ENCODE results near the gene ABHD16A. TPM values are rescaled to one million over a fixed set of nuclear protein-coding genes. Genes with fewer than 3 reads are reported as not detected.
A peak's percentile ranks its signal among the peaks of the same experiment; 100 is the strongest.

Gene ABHD16A
- total RNA-seq, 1 donor from 2014 or later, result 21.3 TPM

DNA sequence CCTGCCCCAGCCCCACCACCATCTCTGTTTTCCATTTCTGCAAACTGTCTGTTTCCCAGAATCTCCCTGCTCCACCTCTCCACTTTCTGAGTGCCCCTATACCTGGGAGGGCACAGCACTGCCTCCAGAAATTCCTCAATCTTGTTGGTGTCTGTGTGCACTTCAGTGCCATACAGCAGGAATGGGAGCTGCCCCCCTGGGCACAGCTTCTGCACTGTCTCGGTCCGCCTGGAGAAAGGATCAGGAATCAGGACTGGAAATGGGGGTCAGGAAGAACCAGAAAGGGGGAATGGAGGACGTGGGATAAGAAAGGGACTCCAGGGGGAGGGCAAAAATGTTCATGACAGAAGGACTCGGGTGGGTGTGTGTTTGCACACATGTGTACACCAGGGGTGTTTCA is 30.6 kb upstream of the ABHD16A start:
- Histone ChIP-seq H3K9ac (no peak overlapping the region), H3K4me2 (no peak overlapping the region)
- peaks cover 61% of the 10 kb centered on the region for H3K4me1 Mint-ChIP-seq

DNA sequence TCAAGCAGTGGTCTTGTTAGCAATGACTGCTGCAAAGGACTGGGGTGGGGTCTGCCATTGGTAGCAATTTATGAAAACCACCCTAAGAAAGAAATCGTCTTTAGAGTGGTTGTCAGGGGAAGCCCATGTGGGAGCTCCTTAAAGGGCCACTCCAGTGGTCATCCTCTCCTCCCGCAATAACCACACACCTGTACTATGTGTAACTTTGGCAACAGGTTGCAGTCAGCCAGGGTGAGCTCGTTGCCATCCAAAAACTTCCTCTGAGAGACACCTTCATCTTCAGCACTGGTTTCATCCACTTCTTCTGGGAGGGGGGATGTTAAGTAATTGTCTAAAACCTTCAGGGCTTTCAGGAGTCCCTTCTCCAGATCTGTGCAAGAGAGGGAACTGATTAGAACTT is 28.9 kb upstream of the ABHD16A start:
- H3K27ac Mint-ChIP-seq, result no peak overlapping the region
- TF ChIP-seq, protein P1, sequence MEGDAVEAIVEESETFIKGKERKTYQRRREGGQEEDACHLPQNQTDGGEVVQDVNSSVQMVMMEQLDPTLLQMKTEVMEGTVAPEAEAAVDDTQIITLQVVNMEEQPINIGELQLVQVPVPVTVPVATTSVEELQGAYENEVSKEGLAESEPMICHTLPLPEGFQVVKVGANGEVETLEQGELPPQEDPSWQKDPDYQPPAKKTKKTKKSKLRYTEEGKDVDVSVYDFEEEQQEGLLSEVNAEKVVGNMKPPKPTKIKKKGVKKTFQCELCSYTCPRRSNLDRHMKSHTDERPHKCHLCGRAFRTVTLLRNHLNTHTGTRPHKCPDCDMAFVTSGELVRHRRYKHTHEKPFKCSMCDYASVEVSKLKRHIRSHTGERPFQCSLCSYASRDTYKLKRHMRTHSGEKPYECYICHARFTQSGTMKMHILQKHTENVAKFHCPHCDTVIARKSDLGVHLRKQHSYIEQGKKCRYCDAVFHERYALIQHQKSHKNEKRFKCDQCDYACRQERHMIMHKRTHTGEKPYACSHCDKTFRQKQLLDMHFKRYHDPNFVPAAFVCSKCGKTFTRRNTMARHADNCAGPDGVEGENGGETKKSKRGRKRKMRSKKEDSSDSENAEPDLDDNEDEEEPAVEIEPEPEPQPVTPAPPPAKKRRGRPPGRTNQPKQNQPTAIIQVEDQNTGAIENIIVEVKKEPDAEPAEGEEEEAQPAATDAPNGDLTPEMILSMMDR (IDR thresholded peaks at IDR 0.05), result no peak
- no peak for TF ChIP-seq EZH2phosphoT487 (IDR thresholded peaks at IDR 0.05)
- TF ChIP-seq EZH2 (IDR thresholded peaks at IDR 0.05), result no peak
- peak overlapping the region; percentile 41 for H3K4me3 Mint-ChIP-seq
- peaks cover 5% of the 10 kb centered on the region for H3K36me3 ChIP-seq
- no peak overlapping the region for H3K9ac ChIP-seq
- peaks cover 54% of the 10 kb centered on the region for H3K79me2 ChIP-seq (ENCODE audit: low read depth)
- peaks cover 63% of the 10 kb centered on the region for H3F3A ChIP-seq (ENCODE audit: low read depth)
- H3K27me3 Mint-ChIP-seq (ENCODE audit: insufficient read depth, low read depth), result peaks cover 5% of the 10 kb centered on the region
- peaks cover 17% of the 10 kb centered on the region for H3K4me1 ChIP-seq
- H3K4me2 ChIP-seq, result no peak overlapping the region
- peaks cover 39% of the 10 kb centered on the region for H4K20me1 ChIP-seq (ENCODE audit: low read depth)
- H3K9me3 Mint-ChIP-seq, result no peaks in the 10 kb centered on the region
- no peak overlapping the region for H2AFZ ChIP-seq (replicated peaks)
- H3K4me3 ChIP-seq, result no peak overlapping the region
- H3K27ac ChIP-seq, result no peak overlapping the region
- H3K4me1 Mint-ChIP-seq, result peaks cover 52% of the 10 kb centered on the region
- no peaks in the 10 kb centered on the region for H3K9me3 ChIP-seq (ENCODE audit: low read depth)
- no peak for DNase-seq (ENCODE audit: low spot score)
- H3K27me3 ChIP-seq, result no peaks in the 10 kb centered on the region
- peaks cover 34% of the 10 kb centered on the region for H3K36me3 Mint-ChIP-seq

More for the DNA sequence above, 30.6 kb upstream of the ABHD16A start:
- no peak overlapping the region for H3K27ac ChIP-seq
- peaks cover 29% of the 10 kb centered on the region for H3K4me1 ChIP-seq
- peaks cover 26% of the 10 kb centered on the region for H4K20me1 ChIP-seq (ENCODE audit: low read depth)
- Mint-ChIP-seq H3K36me3 (peaks cover 24% of the 10 kb centered on the region), H3K27ac (no peak overlapping the region), H3K27me3 (ENCODE audit: insufficient read depth, low read depth) (no peaks in the 10 kb centered on the region), H3K4me3 (peak overlapping the region; percentile 94), H3K9me3 (no peaks in the 10 kb centered on the region)
- no peaks in the 10 kb centered on the region for H3K27me3 ChIP-seq
- no peaks in the 10 kb centered on the region for H3K9me3 ChIP-seq (ENCODE audit: low read depth)
- no peak overlapping the region for H3K4me3 ChIP-seq
- TF ChIP-seq EZH2phosphoT487 (IDR thresholded peaks at IDR 0.05), result no peak
- TF ChIP-seq, protein P1 (IDR thresholded peaks at IDR 0.05), result no peak
- no peak for TF ChIP-seq EZH2 (IDR thresholded peaks at IDR 0.05)
- no peak overlapping the region for H2AFZ ChIP-seq (replicated peaks)
- peaks cover 77% of the 10 kb centered on the region for H3F3A ChIP-seq (ENCODE audit: low read depth)
- DNase-seq (ENCODE audit: low spot score), result no peak
- peaks cover 42% of the 10 kb centered on the region for H3K79me2 ChIP-seq (ENCODE audit: low read depth)
- H3K36me3 ChIP-seq, result peaks cover 5% of the 10 kb centered on the region

DNA sequence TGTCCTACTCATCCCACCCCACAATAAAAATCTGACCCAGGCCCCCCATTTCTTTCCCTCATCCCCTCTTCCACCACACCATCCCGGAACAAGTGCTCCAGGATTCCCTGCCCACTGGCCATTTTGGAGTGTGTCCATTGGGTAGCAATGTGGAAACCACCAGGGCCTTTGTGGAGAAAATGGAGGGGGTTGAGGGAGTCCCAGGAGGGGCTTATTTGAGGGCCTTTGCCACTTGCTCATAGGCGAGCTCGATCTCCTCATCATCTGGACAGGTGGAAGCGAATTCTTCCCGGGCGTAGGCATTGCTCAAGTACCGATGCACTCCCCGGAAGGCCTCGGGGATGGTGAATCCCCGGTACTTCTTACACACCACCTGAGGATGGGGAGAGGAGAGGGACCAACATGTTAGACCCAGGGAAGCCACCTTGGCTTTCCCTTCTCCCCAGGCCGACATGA is 27.5 kb upstream of the ABHD16A start:
- Histone ChIP-seq H3K9me3 (ENCODE audit: low read depth) (no peaks in the 10 kb centered on the region), H4K20me1 (ENCODE audit: low read depth) (peaks cover 39% of the 10 kb centered on the region), H3K79me2 (ENCODE audit: low read depth) (peaks cover 40% of the 10 kb centered on the region), H3K36me3 (peaks cover 5% of the 10 kb centered on the region), H3F3A (ENCODE audit: low read depth) (peaks cover 56% of the 10 kb centered on the region), H3K27me3 (no peaks in the 10 kb centered on the region), H3K9ac (no peak overlapping the region), H3K4me1 (peaks cover 11% of the 10 kb centered on the region), H2AFZ (replicated peaks) (no peak overlapping the region), H3K4me2 (peak overlapping the region; percentile 68), H3K27ac (no peak overlapping the region), H3K4me3 (peak overlapping the region; percentile 99)
- Mint-ChIP-seq H3K27ac (peak overlapping the region; percentile 10), H3K4me1 (peaks cover 49% of the 10 kb centered on the region), H3K9me3 (no peaks in the 10 kb centered on the region), H3K36me3 (peaks cover 48% of the 10 kb centered on the region), H3K27me3 (ENCODE audit: insufficient read depth, low read depth) (peaks cover 6% of the 10 kb centered on the region), H3K4me3 (peak overlapping the region; percentile 99)
- no peak for TF ChIP-seq EZH2 (IDR thresholded peaks at IDR 0.05)
- no peak for TF ChIP-seq EZH2phosphoT487 (IDR thresholded peaks at IDR 0.05)
- TF ChIP-seq, protein P1 (IDR thresholded peaks at IDR 0.05), result no peak
- DNase-seq (ENCODE audit: low spot score), result peak; percentile 38

All from neural progenitor cell (in vitro differentiated cells).